GM12873 (cell line): ENCODE data around the gene FN3K.

ENCODE experiments used
- CTCF ChIP-seq: IDR thresholded peaks from 2 replicates; pipeline ENCODE4 v1.5.1; 2012; ENCODE audit warnings: low read depth, mild to moderate bottlenecking, moderate library complexity, low read length, control low read depth; ENCODE audit not compliant: insufficient read depth; ENCODE audit errors: missing control alignments

The FN3K gene

DNA sequence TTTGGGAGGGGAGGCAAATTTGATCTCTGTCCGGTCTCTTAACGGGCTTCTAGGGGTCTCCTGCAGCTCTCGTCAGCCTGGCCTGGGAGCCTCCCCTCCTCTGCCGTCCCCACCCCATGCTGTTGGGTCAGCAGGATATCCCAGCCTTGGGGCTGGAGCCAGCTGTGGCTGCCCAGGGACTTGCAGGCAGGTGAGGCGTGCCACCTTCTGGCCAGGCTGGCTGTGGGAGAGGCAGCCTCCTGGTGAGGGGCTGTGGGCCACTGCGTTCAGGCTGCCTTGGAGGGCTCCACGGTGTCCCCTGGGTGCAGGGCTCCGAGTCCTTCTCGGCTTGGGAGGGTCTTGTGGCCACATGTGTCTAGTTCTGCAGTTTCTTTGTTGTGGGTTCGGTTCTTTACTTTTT lies 51.0 kb downstream of the FN3K start:
- TF ChIP-seq CTCF, result no peak

GRCh38 chr17:82787081-82787848 lies 51.9 kb downstream of the FN3K start:
- no peak for TF ChIP-seq CTCF

GRCh38 chr17:82788206-82789001 lies 53.0 kb downstream of the FN3K start:
- no peak for TF ChIP-seq CTCF

DNA sequence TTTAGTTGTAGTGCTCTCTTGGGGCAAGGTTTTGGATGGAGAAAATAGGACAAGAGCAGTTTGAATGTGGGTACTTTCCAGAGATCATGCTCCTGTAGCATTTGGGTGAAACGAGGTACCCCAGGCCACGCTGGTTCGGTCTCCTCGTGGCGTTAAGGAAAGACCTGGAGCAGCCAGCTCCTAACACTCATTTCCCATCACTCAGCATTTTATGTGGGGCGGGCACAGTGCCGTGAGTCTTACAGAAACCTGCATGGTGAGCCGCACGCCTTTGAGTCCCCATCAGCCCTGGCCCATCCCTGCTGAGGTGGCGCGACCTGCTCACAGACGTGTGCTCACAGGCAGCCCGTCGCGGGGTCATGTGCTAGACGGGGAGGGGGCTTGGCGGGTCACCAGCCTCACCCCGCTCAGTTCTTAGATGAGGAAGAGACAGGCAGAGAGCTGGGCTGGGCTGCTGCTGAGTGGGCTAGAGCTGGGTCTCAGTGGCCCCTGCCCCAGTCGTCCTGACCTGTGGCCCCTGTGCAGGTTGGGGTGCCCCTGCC lies 53.7 kb downstream of the FN3K start:
- no peak for TF ChIP-seq CTCF

GRCh38 chr17:82789806-82790205 lies 54.4 kb downstream of the FN3K start:
- TF ChIP-seq CTCF, result no peak

DNA sequence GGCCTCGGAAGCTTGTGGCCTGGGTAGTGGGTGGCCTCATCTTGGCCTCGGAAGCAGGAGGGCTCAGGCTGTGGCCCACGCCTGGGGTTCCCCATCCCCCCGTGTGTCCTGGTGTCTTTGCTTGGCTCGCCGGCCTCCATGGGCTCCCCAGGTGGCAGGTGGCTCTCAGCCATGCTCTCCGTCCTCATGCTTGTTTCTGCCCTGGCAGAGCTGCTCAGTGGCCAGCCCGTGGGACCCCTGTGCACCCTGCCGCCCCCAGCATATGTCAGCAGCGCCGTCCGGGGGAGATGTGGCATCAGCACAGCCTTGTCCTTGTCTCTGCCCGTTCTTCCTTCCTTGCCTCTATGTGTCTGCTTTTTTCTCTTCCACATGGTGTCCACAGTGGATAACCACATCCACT lies 55.0 kb downstream of the FN3K start:
- TF ChIP-seq CTCF, result no peak

DNA sequence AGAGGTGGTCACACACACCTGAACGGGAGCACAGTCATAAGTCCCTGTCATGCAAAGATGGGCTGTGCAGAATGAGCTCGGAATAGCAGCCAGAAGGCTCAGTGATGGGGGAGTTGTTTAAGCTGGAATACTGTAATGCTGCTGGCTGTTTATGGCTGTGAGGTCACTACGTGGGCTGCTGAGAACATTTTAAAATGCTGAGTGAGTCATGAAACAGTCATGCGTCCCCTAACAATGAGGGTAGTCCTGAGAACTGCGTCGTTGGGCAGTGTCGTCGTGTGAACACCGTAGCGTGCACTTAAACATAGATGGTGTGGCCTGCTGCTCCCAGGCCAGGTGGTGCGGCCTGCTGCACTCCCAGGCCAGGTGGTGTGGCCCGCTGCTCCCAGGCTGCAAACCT lies 56.1 kb downstream of the FN3K start:
- no peak for TF ChIP-seq CTCF
